ENCODE measurements around the gene CUL2. TPM values are rescaled to one million over a fixed set of nuclear protein-coding genes. Genes with fewer than 3 reads are reported as not detected.
A peak's percentile ranks its signal among the peaks of the same experiment; 100 is the strongest.

The CUL2 gene
- polyA plus RNA-seq, 1 of the 3 experiments (the other 2 are of a cell fraction), result 13.1 TPM

- POLR2A ChIA-PET, result interaction anchor here (0.5 kb wide), 1 partner anchor 34 kb away, joined by 3 read pairs; no protein-coding TSS in a partner anchor
- WGBS (ENCODE audit: low lambda C conversion rate), result 39% methylated on average over 2 of the region's 2 CpGs
These were observed 104.3 kb downstream of the CUL2 start for GRCh38 chr10:34985823-34986222.

GRCh38 chr10:34985146-34985545 is 105.0 kb downstream of the CUL2 start:
- H3K4me3 ChIP-seq (ENCODE audit: low read depth in 2 of 2, low read length in 1 of 2), result no peak overlapping the region
- H3K4me1 ChIP-seq (ENCODE audit: control insufficient read depth in 1 of 2, insufficient read depth in 2 of 2, low read depth in 1 of 2, low read length in 1 of 2), result no peaks in the 10 kb centered on the region
- H3K27ac ChIP-seq (ENCODE audit: low read depth in 2 of 2, low read length in 1 of 2), result no peak overlapping the region
- H3K27me3 ChIP-seq (ENCODE audit: insufficient read depth), result no peaks in the 10 kb centered on the region
- DNase-seq, result no peak
- H2AFZ ChIP-seq (ENCODE audit: low read depth), result no peak overlapping the region
- WGBS (ENCODE audit: low lambda C conversion rate), result 94% methylated on average over 2 of the region's 2 CpGs
- H3K79me2 ChIP-seq (ENCODE audit: insufficient read depth), result no peaks in the 10 kb centered on the region
- CTCF ChIA-PET, result interaction anchor here (3.9 kb wide), 1 partner anchor 9 kb away, joined by 19 read pairs; no protein-coding TSS in a partner anchor
- no peaks in the 10 kb centered on the region for H3K9me2 ChIP-seq
- no peaks in the 10 kb centered on the region for H3F3A ChIP-seq (replicated peaks; ENCODE audit: insufficient read depth)
- H3K9me3 ChIP-seq, result peaks cover 11% of the 10 kb centered on the region; the same call in 1 of the 2 replicates
- POLR2A ChIA-PET, result interaction anchor here (0.5 kb wide), 1 partner anchor 34 kb away, joined by 3 read pairs; no protein-coding TSS in a partner anchor
- H4K20me1 ChIP-seq (ENCODE audit: insufficient read depth), result no peaks in the 10 kb centered on the region
- H3K4me2 ChIP-seq, result no peak overlapping the region
- TF ChIP-seq PBX3 (IDR thresholded peaks at IDR 0.05), result no peak
- no peak for TF ChIP-seq USF2 (IDR thresholded peaks at IDR 0.05; ENCODE audit: borderline replicate concordance, low read depth, low read length)
- TF ChIP-seq POLR2AphosphoS5 (IDR thresholded peaks at IDR 0.05; ENCODE audit: low read depth, low read length), result no peak
- no peak for TF ChIP-seq FOXJ3 (CRISPR knock-in tag; IDR thresholded peaks at IDR 0.05)
- TF ChIP-seq GABPA (IDR thresholded peaks at IDR 0.05; ENCODE audit: low read depth), result no peak
- TF ChIP-seq REST (IDR thresholded peaks at IDR 0.05; ENCODE audit: low read depth, low read length), result no peak
- no peak for TF ChIP-seq RCOR1 (IDR thresholded peaks at IDR 0.05; ENCODE audit: low read length)
- no peak for TF ChIP-seq IRF3 (IDR thresholded peaks at IDR 0.05; ENCODE audit: low read depth, low read length)
- TF ChIP-seq RXRA (IDR thresholded peaks at IDR 0.05; ENCODE audit: borderline replicate concordance, low read depth), result no peak
- no peak for TF ChIP-seq EP300 (IDR thresholded peaks at IDR 0.05; ENCODE audit: borderline replicate concordance in 1 of 2, low read depth in 1 of 2, low read length in 1 of 2)
- no peak for TF ChIP-seq NRF1 (IDR thresholded peaks at IDR 0.05; ENCODE audit: low read depth, low read length)
- TF ChIP-seq JUND (IDR thresholded peaks at IDR 0.05), result no peak
- no peak for TF ChIP-seq SIN3A (IDR thresholded peaks at IDR 0.05; ENCODE audit: borderline replicate concordance, low read depth, low read length)
- TF ChIP-seq ELF1 (IDR thresholded peaks at IDR 0.05), result no peak
- H3K9ac ChIP-seq, result no peak overlapping the region
- H3K36me3 ChIP-seq (replicated peaks in 1 of 2; ENCODE audit: control insufficient read depth in 1 of 2, insufficient read depth in 2 of 2, low read length in 1 of 2), result no peaks in the 10 kb centered on the region

More at GRCh38 chr10:34985823-34986222, 104.3 kb downstream of the CUL2 start:
- H3K36me3 ChIP-seq (replicated peaks in 1 of 2; ENCODE audit: control insufficient read depth in 1 of 2, insufficient read depth in 2 of 2, low read length in 1 of 2), result no peaks in the 10 kb centered on the region
- H3K27ac ChIP-seq (ENCODE audit: low read depth in 2 of 2, low read length in 1 of 2), result no peak overlapping the region
- no peaks in the 10 kb centered on the region for H3F3A ChIP-seq (replicated peaks; ENCODE audit: insufficient read depth)
- H4K20me1 ChIP-seq (ENCODE audit: insufficient read depth), result no peaks in the 10 kb centered on the region
- H3K9me3 ChIP-seq, result peaks cover 11% of the 10 kb centered on the region; the same call in 1 of the 2 replicates
- no peaks in the 10 kb centered on the region for H3K79me2 ChIP-seq (ENCODE audit: insufficient read depth)
- DNase-seq, result no peak
- H3K9ac ChIP-seq, result no peak overlapping the region
- no peaks in the 10 kb centered on the region for H3K9me2 ChIP-seq
- H3K4me2 ChIP-seq, result no peak overlapping the region
- CTCF ChIA-PET, result interaction anchor here (1.4 to 3.9 kb wide), 2 partner anchors 9 to 42 kb away, joined by 4 to 19 read pairs; no protein-coding TSS in a partner anchor
- no peaks in the 10 kb centered on the region for H3K27me3 ChIP-seq (ENCODE audit: insufficient read depth)
- no peak overlapping the region for H3K4me3 ChIP-seq (ENCODE audit: low read depth in 2 of 2, low read length in 1 of 2)
- TF ChIP-seq RAD21 (IDR thresholded peaks at IDR 0.05; ENCODE audit: low read length) (peak; percentile 40), FOSL2 (IDR thresholded peaks at IDR 0.05; ENCODE audit: borderline replicate concordance, low read depth) (no peak), SMC3 (IDR thresholded peaks at IDR 0.05; ENCODE audit: low read depth, low read length) (0 out of 2 replicates have a peak, but pooled peaks have one; percentile 24), PBX3 (IDR thresholded peaks at IDR 0.05) (no peak)
- H2AFZ ChIP-seq (ENCODE audit: low read depth), result no peak overlapping the region
- no peaks in the 10 kb centered on the region for H3K4me1 ChIP-seq (ENCODE audit: control insufficient read depth in 1 of 2, insufficient read depth in 2 of 2, low read depth in 1 of 2, low read length in 1 of 2)

All from SK-N-SH (cell line).